Inferior parietal cortex (tissue), 1 donor: Measurements from ENCODE around the gene SDHAF3.
"Not testable (repeated sequence)": the region's sequence is repeated elsewhere in the genome, so short reads cannot be mapped to it uniquely, and the experiment has no call there.

ENCODE experiments used
- DNase-seq: peaks from one replicate; pipeline ENCODE4 v3.0.0-alpha.2; 2016; ENCODE audit errors: extremely low spot score

Gene SDHAF3

DNA sequence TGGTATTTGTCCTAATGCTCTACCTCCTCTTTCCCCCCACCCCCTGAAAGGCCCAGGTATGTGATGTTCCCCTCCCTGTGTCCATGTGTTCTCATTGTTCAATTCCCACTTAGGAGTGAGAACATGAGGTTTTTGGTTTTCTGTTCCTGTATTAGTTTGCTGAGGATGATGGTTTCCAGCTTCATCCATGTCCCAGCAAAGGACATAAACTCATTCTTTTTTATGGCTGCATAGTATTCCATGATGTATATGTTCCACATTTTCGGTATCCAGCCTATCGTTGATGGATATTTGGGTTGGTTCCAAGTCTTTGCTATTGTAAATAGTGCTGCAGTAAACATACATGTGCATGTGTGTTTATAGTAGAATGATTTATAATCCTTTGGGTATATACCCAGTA is 5.6 kb downstream of the SDHAF3 start:
- DNase-seq: not testable (repeated sequence)

DNA sequence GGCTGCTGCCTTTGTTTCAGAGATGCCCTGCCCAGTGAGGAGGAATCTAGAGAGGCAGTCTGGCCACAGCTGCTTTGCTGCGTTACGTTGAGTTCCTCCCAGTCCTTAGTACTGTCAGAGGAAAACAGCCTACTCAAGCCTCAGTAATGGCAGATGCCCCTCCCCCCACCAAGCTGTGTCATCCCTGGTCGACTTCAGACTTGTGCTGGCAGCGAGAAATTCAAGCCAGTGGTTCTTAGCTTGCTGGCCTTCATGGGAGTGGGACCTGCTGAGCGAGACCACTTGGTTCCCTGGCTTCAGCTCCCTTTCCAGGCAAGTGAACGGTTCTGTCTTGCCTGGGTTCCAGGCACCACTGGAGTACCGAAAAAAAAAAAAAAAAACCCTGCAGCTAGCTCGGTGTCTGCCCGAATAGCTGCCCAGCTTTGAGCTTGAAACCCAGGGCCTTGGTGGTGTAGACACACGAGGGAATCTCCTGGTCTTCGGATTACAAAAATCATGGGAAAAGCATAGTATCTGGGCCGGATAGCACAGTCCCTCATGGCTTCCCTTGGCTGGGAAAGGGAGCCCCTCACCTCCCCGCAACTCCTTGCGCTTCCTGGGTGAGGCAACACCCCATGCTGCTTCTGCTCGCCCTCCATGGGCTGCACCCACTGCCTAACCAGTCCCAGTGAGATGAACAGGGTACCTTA is 9.1 kb downstream of the SDHAF3 start:
- no peak for DNase-seq

GRCh38 chr7:97128736-97129135 is 11.2 kb downstream of the SDHAF3 start:
- DNase-seq: no peak

DNA sequence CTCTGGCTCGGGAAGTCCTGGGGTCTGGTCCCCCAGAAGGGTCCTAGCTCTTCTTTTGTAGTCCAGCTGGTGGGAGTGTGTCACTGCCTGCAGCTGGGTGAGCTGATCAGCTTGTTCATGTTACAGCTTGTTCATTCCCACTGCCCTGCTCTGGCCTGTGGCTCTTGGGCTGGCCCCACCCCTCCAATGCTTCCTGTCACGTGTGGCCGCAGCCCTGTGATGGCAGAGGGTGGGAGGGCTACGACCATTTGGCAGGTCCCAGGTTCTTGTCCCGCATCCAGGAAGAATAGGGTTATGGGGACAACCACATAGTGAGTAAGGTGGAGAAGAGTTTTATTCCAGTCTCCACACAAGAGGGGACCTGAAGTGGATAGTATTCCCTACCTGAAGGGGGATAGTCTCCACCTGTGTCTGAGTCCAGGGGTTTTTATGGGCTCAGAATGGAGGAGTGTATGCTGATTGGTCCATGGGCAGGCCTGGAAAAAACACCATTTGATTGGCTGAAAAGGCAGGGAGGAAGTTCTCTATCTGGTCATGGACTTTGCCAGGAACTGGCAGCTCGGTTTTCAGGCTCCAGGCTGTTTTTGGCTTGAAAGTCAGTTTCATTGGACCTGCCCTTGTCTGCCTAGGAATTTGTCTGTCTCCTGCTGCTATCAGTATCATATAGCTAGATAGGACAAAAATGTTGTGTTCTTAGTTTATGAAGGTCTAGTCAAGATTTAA is 13.1 kb downstream of the SDHAF3 start:
- DNase-seq: no peak

DNA sequence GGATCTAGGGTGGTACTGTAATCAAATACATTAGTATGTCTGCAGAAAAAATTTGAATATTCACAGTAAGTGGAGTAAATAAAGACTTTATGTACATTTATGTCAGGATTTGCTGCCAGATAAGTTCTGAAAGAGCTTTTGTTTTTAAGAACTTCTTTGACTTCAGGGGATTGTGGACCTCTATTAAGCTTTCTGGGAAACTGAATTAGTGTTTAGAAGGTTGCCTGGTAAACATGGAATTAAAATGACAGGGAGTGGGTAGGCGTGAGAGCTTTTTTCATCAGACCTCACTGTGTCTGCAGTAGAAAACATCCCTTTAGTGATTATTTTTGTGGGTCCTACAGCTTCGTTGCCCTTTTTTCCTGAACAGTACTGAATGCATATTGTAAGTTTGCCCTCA is 15.7 kb downstream of the SDHAF3 start:
- no peak for DNase-seq

GRCh38 chr7:97138830-97139229 is 21.3 kb downstream of the SDHAF3 start:
- DNase-seq: no peak

- DNase-seq: peak; percentile 56
Measured at GRCh38 chr7:97145068-97145467, 27.6 kb downstream of the SDHAF3 start.

- DNase-seq: no peak
Measured at GRCh38 chr7:97149843-97150242, 32.3 kb downstream of the SDHAF3 start.

GRCh38 chr7:97155897-97156418 is 38.5 kb downstream of the SDHAF3 start:
- no peak for DNase-seq

DNA sequence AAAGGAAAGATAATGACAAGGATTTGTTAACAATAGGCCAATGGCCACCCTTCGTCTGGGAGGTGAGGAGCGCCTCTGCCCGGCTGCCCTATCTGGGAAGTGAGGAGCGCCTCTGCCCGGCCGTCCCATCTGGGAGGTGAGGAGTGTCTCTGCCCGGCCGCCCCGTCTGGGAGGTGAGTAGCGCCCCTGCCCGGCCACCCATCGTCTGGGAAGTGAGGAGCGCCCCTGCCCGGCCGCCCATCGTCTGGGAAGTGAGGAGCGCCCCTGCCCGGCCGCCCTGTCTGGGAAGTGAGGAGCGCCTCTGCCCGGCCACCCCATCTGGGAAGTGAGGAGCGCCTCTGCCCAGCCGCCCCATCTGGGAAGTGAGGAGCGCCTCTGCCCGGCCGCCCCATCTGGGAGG is 42.5 kb downstream of the SDHAF3 start:
- DNase-seq: not testable (repeated sequence)

GRCh38 chr7:97161609-97162008 is 44.1 kb downstream of the SDHAF3 start:
- not testable (repeated sequence) for DNase-seq

GRCh38 chr7:97166308-97166707 is 48.8 kb downstream of the SDHAF3 start:
- DNase-seq: no peak

- no peak for DNase-seq
Measured at GRCh38 chr7:97167176-97167575, 49.7 kb downstream of the SDHAF3 start.

DNA sequence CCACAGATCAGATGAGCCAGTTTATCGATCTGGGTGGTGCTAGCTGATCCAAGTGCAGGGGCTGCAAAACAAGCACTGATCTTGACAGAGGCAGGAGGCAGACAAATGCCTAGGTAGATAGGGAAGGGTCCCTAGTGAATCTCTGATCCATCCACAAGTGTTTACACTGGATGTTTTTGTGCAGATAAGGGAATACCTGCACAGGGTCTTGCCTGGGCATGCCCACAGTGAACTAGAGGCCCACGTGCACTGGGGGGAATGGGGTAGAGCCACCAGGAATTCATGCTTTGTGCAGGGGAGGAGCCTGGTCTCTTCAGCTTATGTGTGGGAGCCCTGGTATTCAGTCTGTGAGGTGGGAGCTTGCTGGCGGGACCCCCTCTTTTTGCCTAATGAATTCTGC is 50.3 kb downstream of the SDHAF3 start:
- no peak for DNase-seq

DNA sequence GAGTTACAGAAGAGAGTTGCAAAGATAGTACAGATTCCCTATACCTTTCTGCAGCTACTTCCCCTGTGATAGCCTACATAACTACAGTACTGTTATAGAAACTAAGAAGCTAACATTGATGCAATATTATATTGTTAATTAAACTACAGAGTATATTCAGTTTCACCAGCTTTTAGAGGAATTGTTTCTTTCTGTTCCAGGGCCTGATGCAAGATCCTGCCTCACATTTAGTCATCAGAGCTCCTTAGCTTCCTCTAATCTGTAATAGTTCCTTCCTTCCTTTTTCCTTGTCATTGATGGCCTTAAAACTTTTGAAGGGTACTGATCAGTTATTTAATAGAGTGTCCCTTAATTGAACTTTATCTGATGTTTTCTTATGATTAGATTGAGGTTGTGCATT is 56.8 kb downstream of the SDHAF3 start:
- no peak for DNase-seq

DNA sequence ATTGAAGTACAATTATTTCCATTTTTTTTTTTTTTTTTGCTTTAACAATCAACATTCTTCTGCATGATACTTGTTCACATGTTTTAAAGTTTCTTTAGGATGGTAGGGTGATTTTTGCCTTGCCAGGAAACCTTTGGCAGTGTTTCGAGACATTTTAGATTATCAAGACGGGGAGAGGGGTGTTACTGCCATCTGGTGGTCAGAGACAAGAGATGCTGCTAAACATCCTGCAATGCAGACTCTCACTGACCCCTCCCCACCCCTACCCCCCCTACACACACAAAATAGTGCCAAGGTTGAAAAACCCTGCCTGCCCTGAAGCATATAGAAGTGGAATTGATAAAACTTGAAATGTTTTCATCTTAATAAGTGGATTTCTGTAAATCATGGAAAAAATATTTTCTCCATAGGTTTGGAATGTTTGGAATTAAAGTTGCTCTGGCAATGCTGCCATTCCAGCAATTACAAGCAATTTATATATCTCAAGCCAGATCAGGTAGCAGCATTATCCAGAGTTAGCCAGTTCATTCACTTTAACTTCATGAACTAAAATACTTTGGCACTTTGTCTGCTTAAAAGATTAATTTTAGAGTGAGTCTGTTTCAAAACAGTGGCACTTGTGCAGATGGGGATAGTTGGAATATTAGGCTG is 62.1 kb downstream of the SDHAF3 start:
- DNase-seq: peak; percentile 78

DNA sequence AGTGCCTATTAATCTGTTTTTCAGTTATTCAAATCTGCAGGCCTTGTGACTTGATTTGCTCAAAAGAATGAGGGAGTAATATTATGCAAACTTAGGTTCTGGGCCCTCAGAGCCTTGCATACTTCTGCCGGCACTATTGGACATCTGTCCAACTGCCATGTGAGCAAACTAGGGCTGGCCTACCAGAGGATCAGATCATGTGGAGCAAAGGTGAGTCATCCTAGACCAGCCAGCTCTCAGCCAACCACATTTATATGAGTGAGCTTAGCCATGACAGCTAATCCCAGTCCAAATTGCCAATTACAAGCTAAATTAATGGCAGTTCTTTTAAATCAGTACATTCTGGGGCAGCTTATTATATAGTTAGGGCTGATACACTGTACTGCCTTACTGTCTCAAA is 69.6 kb downstream of the SDHAF3 start:
- no peak for DNase-seq

- DNase-seq: not testable (repeated sequence)
Measured at GRCh38 chr7:97196174-97196573, 78.7 kb downstream of the SDHAF3 start.

DNA sequence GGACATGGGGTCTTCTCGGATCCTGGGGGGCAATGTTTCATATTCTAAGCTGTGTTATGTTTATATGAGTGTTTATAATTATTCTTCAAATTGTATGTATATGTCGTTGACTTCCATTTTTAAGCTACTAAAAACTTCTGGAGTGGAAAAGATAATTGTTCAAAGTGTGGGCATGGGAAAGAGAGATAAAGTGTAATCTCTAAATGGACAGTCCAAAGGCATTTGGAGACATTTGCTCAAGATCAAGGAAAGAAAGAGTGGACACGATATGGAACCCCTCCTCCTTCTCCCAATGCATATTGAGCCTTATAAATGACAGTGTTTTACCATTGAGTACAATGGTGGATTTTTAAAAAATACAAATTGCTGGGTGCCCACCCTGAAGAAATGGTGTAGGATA is 81.1 kb downstream of the SDHAF3 start:
- no peak for DNase-seq

- no peak for DNase-seq
Measured at GRCh38 chr7:97200018-97200417, 82.5 kb downstream of the SDHAF3 start.

DNA sequence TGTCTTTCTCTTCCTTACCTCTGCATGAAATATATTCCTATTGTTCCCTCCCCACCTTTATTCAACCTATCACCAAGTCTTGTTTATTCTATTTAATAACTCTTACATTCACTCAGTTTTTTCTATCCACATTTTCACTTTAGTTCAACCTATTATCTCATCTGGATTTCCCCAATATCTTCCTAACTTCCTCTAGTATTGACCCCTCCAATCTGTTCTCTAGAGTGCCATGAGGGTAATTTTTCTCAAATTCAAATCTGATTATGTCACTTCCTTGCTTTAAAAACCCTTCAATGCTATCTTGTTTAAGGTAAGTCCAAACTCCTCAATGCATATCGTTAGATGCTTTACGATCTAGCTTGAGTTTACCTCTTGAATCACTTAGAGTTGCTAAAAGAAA is 86.5 kb downstream of the SDHAF3 start:
- no peak for DNase-seq

GRCh38 chr7:97204821-97205220 is 87.3 kb downstream of the SDHAF3 start:
- no peak for DNase-seq

GRCh38 chr7:97215556-97215955 is 98.1 kb downstream of the SDHAF3 start:
- DNase-seq: no peak
